Activated CD4-positive, alpha-beta T cell treated with anti-CD3 and anti-CD28 coated beads for 36 hours (primary cell): ENCODE results near the gene MT1X. TPM values are rescaled to one million over a fixed set of nuclear protein-coding genes. Genes with fewer than 3 reads are reported as not detected.
"Not testable (repeated sequence)": the region's sequence is repeated elsewhere in the genome, so short reads cannot be mapped to it uniquely, and the experiment has no call there.

Experiments
- ATAC-seq: fragments of 200-7000 bp; cut with Tn5 transposase; one replicate; pipeline ENCODE4 v1.10.0; 2021; ENCODE audit warnings: mild to moderate bottlenecking, moderate library complexity
- CTCF ChIA-PET: fragments of 350-600 bp; sonication (Branson Sonifier 250); formaldehyde crosslinking; loops from one replicate; lab custom pipeline; 2021; ENCODE audit warnings: antibody characterized with exemption; lab: Charles Lee
- POLR2A ChIA-PET: fragments of 350-600 bp; sonication (Branson Sonifier 250); formaldehyde crosslinking; loops from one replicate; lab custom pipeline; 2021; ENCODE audit warnings: antibody characterized with exemption, inconsistent platforms; lab: Charles Lee
- DNase-seq: peaks from one replicate; pipeline ENCODE4 v3.0.0-alpha.2; 2020
- H3K27ac Mint-ChIP-seq: one replicate; pipeline ENCODE4 v1.8.0; 2021; ENCODE audit warnings: mixed read lengths
- H3K27me3 Mint-ChIP-seq: one replicate; pipeline ENCODE4 v1.8.0; 2021; ENCODE audit warnings: mixed read lengths
- H3K36me3 Mint-ChIP-seq: one replicate; pipeline ENCODE4 v1.8.0; 2021; ENCODE audit warnings: low read depth, mixed read lengths
- H3K4me1 Mint-ChIP-seq: one replicate; pipeline ENCODE4 v1.8.0; 2021; ENCODE audit warnings: mixed read lengths
- H3K4me3 Mint-ChIP-seq: one replicate; pipeline ENCODE4 v1.8.0; 2021; ENCODE audit warnings: mild to moderate bottlenecking, moderate library complexity, mixed read lengths
- H3K9me3 Mint-ChIP-seq: one replicate; pipeline ENCODE4 v1.8.0; 2021; ENCODE audit warnings: low read depth, mixed read lengths
- intact Hi-C, 2 experiments: fragments of 100-400 bp; cut with DNase I in 1 of 2; cut with micrococcal nuclease in 1 of 2; formaldehyde crosslinking; loops; one replicate each; pipeline versions ENCODE4 v1.14.2 to v1.15.1; 2022 to 2024; cut with DNase I, micrococcal nuclease
- total RNA-seq, 2 experiments: library from RNA; stranded (reverse); gene quantifications; one replicate each; pipeline ENCODE4 v1.2.3, GENCODE V29; 2021

The MT1X gene
- total RNA-seq, 2 experiments from 2014 or later: 46.8 to 59.3 TPM

GRCh38 chr16:56713794-56714193 lies 31.5 kb downstream of the MT1X start:
- no peak overlapping the region for H3K4me3 Mint-ChIP-seq
- no peaks in the 10 kb centered on the region for H3K27me3 Mint-ChIP-seq
- POLR2A ChIA-PET: no interaction called here
- peaks cover 6% of the 10 kb centered on the region for H3K4me1 Mint-ChIP-seq
- H3K27ac Mint-ChIP-seq: no peak overlapping the region
- ATAC-seq (no peak), DNase-seq (no peak)
- CTCF ChIA-PET: interaction anchor here (1.1 kb wide), 1 partner anchor 134 kb away, joined by 3 read pairs; no protein-coding TSS in a partner anchor
- H3K36me3 Mint-ChIP-seq: no peaks in the 10 kb centered on the region
- intact Hi-C loops: no loop called here
- H3K9me3 Mint-ChIP-seq: no peaks in the 10 kb centered on the region

DNA sequence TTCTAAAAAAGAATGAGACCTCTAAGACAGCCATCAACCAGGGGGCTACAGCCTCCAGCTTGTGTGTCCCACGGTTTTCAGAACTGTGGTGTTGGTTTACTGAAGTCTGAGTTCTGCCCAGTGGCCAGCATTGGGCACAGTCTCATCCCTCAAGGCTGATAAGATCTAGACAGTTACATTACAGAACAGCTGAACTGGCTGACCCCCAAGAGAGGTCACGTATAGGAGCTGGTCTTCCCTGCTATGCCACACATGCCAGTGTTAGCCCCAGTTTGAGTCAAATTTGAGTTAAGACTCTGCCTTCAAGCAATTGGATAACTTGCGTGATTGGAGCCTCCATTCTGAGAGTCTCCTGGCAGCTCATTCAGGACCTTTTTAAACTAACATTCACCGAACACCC lies 32.9 kb downstream of the MT1X start:
- intact Hi-C loops: no loop called here
- POLR2A ChIA-PET: no interaction called here

GRCh38 chr16:56716761-56717160 lies 34.5 kb downstream of the MT1X start:
- Mint-ChIP-seq H3K4me3 (no peak overlapping the region), H3K9me3 (no peaks in the 10 kb centered on the region), H3K27me3 (no peaks in the 10 kb centered on the region), H3K4me1 (no peaks in the 10 kb centered on the region), H3K27ac (no peak overlapping the region), H3K36me3 (no peaks in the 10 kb centered on the region)
- POLR2A ChIA-PET: no interaction called here
- intact Hi-C loops: no loop called here
- DNase-seq (no peak), ATAC-seq (no peak)
- CTCF ChIA-PET: interaction anchor here (1.1 to 1.5 kb wide), 3 partner anchors 9 to 139 kb away, joined by 3 to 5 read pairs (median 3); no protein-coding TSS in a partner anchor

More for the DNA sequence above, 32.9 kb downstream of the MT1X start:
- no peaks in the 10 kb centered on the region for H3K4me1 Mint-ChIP-seq
- no peaks in the 10 kb centered on the region for H3K9me3 Mint-ChIP-seq
- H3K4me3 Mint-ChIP-seq: no peak overlapping the region
- H3K27ac Mint-ChIP-seq: no peak overlapping the region
- H3K36me3 Mint-ChIP-seq: no peaks in the 10 kb centered on the region
- no peaks in the 10 kb centered on the region for H3K27me3 Mint-ChIP-seq
- CTCF ChIA-PET: interaction anchor here (0.6 to 1.1 kb wide), 4 partner anchors 20 to 217 kb away, joined by 3 read pairs; no protein-coding TSS in a partner anchor
- no peak for ATAC-seq
- DNase-seq: no peak

DNA sequence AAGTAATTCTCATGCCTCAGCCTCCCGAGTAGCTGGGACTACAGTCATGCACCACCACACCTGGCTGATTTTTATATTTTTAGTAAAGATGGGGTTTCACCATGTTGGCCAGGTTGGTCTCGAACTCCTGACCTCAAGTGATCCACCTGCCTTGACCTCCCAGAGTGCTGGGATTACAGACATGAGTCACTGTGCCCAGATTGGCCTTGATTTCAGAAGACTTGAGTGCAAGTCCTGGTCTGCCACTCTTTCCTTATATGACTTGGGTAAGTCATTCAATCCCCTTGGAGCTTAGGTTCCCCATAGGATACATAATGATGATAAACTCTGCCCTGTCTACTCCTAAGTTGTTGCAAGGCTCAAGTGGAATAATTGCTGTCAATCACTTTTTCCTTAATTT lies 35.3 kb downstream of the MT1X start:
- ATAC-seq, H3K36me3 Mint-ChIP-seq, POLR2A ChIA-PET, DNase-seq, H3K4me3 Mint-ChIP-seq, H3K27ac Mint-ChIP-seq, H3K4me1 Mint-ChIP-seq, H3K9me3 Mint-ChIP-seq, intact Hi-C loops, H3K27me3 Mint-ChIP-seq: not testable (repeated sequence)
- CTCF ChIA-PET: interaction anchor here (0.6 to 1.1 kb wide), 2 partner anchors 140 to 172 kb away, joined by 3 read pairs; no protein-coding TSS in a partner anchor

DNA sequence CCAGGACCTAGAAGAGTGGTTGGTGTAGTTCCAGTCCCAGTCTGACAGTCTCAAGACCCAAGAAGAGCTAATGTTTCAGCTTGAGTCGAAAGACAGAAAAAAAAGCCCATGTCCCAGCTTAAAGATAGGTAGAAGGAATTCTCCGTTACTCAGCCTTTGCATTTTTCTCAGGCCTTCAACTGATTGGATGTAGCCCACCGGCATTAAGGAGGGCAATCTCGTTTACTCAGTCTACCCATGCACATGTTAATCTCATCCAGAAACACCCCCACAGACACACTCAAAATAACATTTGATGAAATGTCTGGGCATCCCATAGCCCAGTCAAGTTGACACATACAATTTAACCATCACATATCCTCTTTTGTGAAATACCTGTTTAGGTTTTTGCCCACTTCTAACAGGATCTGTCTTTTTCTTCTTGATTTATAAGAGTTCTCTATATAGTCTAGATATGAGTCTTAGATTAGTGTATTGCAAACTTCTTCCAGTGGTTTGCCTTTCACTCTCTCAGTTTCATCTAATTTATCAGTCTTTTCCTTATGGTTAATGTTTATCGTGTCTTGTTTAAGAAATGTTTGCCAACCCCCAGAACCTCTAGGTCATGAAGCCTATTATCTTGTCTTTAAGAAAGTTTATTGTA lies 40.1 kb downstream of the MT1X start:
- H3K4me1 Mint-ChIP-seq: peaks cover 6% of the 10 kb centered on the region
- ATAC-seq: peak; percentile 26

DNA sequence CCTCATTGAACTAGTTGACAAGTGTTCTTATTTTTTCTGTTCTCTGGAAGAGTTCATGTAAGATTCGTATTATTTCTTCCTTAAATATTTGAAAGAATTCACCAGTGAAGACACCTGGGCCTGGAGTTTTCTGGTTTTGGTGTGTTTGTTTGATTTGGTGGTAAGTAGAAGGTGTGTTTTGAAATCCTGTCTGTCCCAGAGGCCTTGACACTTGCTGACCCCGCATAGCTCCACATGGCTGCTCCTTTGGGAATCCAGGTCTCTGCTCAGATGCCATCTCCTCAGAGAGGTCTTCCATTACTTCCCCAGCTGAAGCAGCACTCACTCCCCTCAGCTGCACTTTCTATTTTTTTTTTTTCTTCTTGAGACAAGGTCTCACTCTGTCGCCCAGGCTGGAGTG lies 41.9 kb downstream of the MT1X start:
- CTCF ChIA-PET: interaction anchor here (0.6 to 1.4 kb wide), 3 partner anchors 22 to 242 kb away, joined by 3 to 4 read pairs (median 3); no protein-coding TSS in a partner anchor
- Mint-ChIP-seq H3K27ac (no peak overlapping the region), H3K4me1 (peaks cover 11% of the 10 kb centered on the region), H3K36me3 (no peaks in the 10 kb centered on the region), H3K4me3 (no peak overlapping the region), H3K27me3 (peaks cover 3% of the 10 kb centered on the region), H3K9me3 (no peaks in the 10 kb centered on the region)
- DNase-seq (no peak), ATAC-seq (no peak)
- POLR2A ChIA-PET: no interaction called here
- intact Hi-C loops: no loop called here

More for the DNA sequence above, 40.1 kb downstream of the MT1X start:
- CTCF ChIA-PET: no interaction called here
- intact Hi-C loops: no loop called here
- DNase-seq: no peak
- peaks cover 3% of the 10 kb centered on the region for H3K27me3 Mint-ChIP-seq
- H3K9me3 Mint-ChIP-seq: no peaks in the 10 kb centered on the region
- no peak overlapping the region for H3K27ac Mint-ChIP-seq
- POLR2A ChIA-PET: interaction anchor here (1.0 kb wide), 1 partner anchor 12 kb away, joined by 4 read pairs; no protein-coding TSS in a partner anchor
- H3K36me3 Mint-ChIP-seq: no peaks in the 10 kb centered on the region
- no peak overlapping the region for H3K4me3 Mint-ChIP-seq

GRCh38 chr16:56726283-56726682 lies 44.0 kb downstream of the MT1X start:
- no peak overlapping the region for H3K27ac Mint-ChIP-seq
- intact Hi-C loops: no loop called here
- no peaks in the 10 kb centered on the region for H3K36me3 Mint-ChIP-seq
- H3K27me3 Mint-ChIP-seq: peaks cover 3% of the 10 kb centered on the region
- no peak overlapping the region for H3K4me3 Mint-ChIP-seq
- no peak for ATAC-seq
- H3K9me3 Mint-ChIP-seq: no peaks in the 10 kb centered on the region
- POLR2A ChIA-PET: no interaction called here
- CTCF ChIA-PET: interaction anchor here (0.6 to 1.2 kb wide), 2 partner anchors 10 to 141 kb away, joined by 3 read pairs; no protein-coding TSS in a partner anchor
- DNase-seq: no peak
- peaks cover 19% of the 10 kb centered on the region for H3K4me1 Mint-ChIP-seq

DNA sequence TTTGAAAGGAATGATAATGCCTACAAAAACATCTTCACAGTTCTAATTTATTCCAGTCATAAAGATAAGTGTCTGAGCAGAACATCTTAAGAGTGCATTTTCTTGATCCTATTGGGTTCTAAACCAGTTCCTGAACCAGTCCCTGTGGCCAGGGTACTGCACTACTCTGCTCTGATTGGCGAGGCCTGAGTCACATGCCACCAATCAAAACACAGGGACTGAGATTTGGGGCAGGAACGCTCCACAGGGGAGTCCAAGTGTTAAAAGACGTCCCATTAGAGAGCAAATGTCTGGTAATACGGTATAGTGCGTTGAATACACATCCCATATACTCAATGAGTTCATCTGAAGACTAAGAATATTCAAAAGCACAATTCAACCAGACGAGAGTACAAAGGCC lies 44.7 kb downstream of the MT1X start:
- no peaks in the 10 kb centered on the region for H3K9me3 Mint-ChIP-seq
- ATAC-seq (no peak), DNase-seq (no peak)
- intact Hi-C loops: no loop called here
- H3K4me3 Mint-ChIP-seq: no peak overlapping the region
- H3K27me3 Mint-ChIP-seq: peaks cover 3% of the 10 kb centered on the region
- CTCF ChIA-PET: interaction anchor here (1.2 kb wide), 1 partner anchor 11 kb away, joined by 3 read pairs; no protein-coding TSS in a partner anchor
- peaks cover 20% of the 10 kb centered on the region for H3K4me1 Mint-ChIP-seq
- no peak overlapping the region for H3K27ac Mint-ChIP-seq
- H3K36me3 Mint-ChIP-seq: no peaks in the 10 kb centered on the region
- POLR2A ChIA-PET: no interaction called here

DNA sequence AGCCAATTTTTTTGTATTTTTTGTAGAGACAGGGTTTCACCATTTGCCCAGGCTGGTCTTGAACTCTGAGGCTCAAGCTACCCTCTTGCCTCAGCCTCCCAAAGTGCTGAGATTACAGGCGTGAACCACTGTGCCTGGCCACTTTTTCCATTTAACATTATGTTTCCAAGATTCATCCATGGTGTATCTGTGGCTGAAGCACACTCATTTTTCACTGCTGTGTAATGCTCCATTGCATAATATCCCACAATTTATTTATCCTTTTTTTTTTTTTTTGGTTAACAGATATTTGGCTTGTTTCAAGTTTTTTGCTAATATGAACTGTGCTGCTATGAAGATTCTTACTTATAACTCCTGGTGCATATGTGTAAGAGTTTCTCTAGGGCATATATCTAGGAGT lies 45.8 kb downstream of the MT1X start:
- H3K27ac Mint-ChIP-seq: no peak overlapping the region
- ATAC-seq: no peak
- no peak overlapping the region for H3K4me3 Mint-ChIP-seq
- no peaks in the 10 kb centered on the region for H3K36me3 Mint-ChIP-seq
- intact Hi-C loops: no loop called here
- H3K4me1 Mint-ChIP-seq: peaks cover 14% of the 10 kb centered on the region
- DNase-seq: no peak
- no peaks in the 10 kb centered on the region for H3K27me3 Mint-ChIP-seq
- CTCF ChIA-PET: interaction anchor here (0.6 to 1.8 kb wide), 5 partner anchors 9 to 276 kb away, joined by 3 to 7 read pairs (median 4); no protein-coding TSS in a partner anchor
- no peaks in the 10 kb centered on the region for H3K9me3 Mint-ChIP-seq
- POLR2A ChIA-PET: no interaction called here

DNA sequence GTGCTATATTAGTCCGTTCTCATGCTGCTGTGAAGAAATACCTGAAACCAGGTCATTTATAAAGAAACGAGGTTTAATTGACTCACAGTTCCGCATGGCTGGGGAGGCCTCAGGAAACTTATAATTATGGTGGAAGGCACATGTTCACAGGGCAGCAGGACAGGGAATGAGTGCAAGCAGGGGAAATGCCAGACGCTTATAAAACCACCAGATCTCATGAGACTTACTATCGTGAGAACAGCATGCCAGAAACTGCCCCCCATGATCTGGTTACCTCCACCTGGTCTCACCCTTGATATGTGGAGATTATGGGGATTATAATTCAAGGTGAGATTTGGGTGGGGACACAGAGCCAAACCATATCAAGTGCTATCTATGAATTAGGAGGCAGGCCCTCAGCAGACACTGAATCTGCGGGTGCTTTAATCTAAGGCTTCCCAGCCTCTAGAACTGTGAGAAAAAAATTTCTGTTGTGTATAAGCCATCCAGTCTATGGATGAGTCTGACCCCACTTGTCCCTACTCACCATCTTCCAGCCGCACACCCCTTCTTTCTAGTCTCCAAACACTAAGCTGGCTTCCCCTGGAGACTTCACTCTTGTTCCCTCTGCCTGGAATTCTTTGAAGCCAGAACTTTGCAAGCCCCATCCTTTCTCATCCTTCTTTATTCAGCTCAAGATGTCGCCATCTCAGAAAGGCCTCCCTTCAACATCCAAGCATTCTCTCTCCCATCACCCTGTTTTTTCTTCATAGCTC lies 46.9 kb downstream of the MT1X start:
- no peak for DNase-seq
- ATAC-seq: no peak
- POLR2A ChIA-PET: interaction anchor here (0.7 kb wide), 1 partner anchor 54 kb away, joined by 3 read pairs; no protein-coding TSS in a partner anchor
- intact Hi-C loops: no loop called here
- no peak overlapping the region for H3K4me3 Mint-ChIP-seq
- no peaks in the 10 kb centered on the region for H3K36me3 Mint-ChIP-seq
- CTCF ChIA-PET: interaction anchor here (0.6 to 1.8 kb wide), 5 partner anchors 35 to 687 kb away, joined by 3 to 7 read pairs (median 3); partner anchors contain the start of genes NUDT21 and OGFOD1
- H3K9me3 Mint-ChIP-seq: no peaks in the 10 kb centered on the region
- H3K27ac Mint-ChIP-seq: peak overlapping the region; percentile 85
- H3K27me3 Mint-ChIP-seq: no peaks in the 10 kb centered on the region
- peaks cover 14% of the 10 kb centered on the region for H3K4me1 Mint-ChIP-seq
